HTERT RPE-1 (cell line): Measurements from ENCODE around the gene DRAP1.
"Not testable (repeated sequence)": the region's sequence is repeated elsewhere in the genome, so short reads cannot be mapped to it uniquely, and the experiment has no call there.

Experiments used
- in situ Hi-C: fragments of 300-500 bp; cut with MboI; formaldehyde crosslinking; loops from 4 replicates; pipeline ENCODE4 v1.14.3; 2020; ENCODE audit warnings: low sequenced_read_pairs

Gene DRAP1

GRCh38 chr11:65927904-65928397 lies 8.7 kb downstream of the DRAP1 start:
- in situ Hi-C loops: no loop called here

- in situ Hi-C loops: no loop called here
Measured at GRCh38 chr11:65928667-65929066, 9.4 kb downstream of the DRAP1 start.

- in situ Hi-C loops: no loop called here
Measured at GRCh38 chr11:65931773-65932557, 12.7 kb downstream of the DRAP1 start.

- in situ Hi-C loops: no loop called here
Measured at GRCh38 chr11:65932558-65932919, 13.3 kb downstream of the DRAP1 start.

GRCh38 chr11:65934014-65934413 lies 14.8 kb downstream of the DRAP1 start:
- in situ Hi-C loops: no loop called here

GRCh38 chr11:65937766-65938165 lies 18.5 kb downstream of the DRAP1 start:
- in situ Hi-C loops: no loop called here

GRCh38 chr11:65941720-65942310 lies 22.6 kb downstream of the DRAP1 start:
- in situ Hi-C loops: no loop called here

- in situ Hi-C loops: no loop called here
Measured at GRCh38 chr11:65942531-65942930, 23.3 kb downstream of the DRAP1 start.

- in situ Hi-C loops: no loop called here
Measured at GRCh38 chr11:65944191-65944590, 25.0 kb downstream of the DRAP1 start.

- in situ Hi-C loops: no loop called here
Measured at GRCh38 chr11:65944767-65945166, 25.5 kb downstream of the DRAP1 start.

GRCh38 chr11:65945430-65945911 lies 26.2 kb downstream of the DRAP1 start, which contains the start of gene TSGA10IP:
TSGA10IP (plus strand) TSS chr11:65945480; CDS start chr11:65945676, 196 bp downstream.
- in situ Hi-C loops: no loop called here

GRCh38 chr11:65945941-65946558 lies 26.8 kb downstream of the DRAP1 start:
- in situ Hi-C loops: no loop called here

GRCh38 chr11:65946655-65947054 lies 27.4 kb downstream of the DRAP1 start:
- in situ Hi-C loops: no loop called here

- in situ Hi-C loops: no loop called here
Measured at GRCh38 chr11:65947133-65947532, 27.9 kb downstream of the DRAP1 start.

GRCh38 chr11:65947603-65948125 lies 28.4 kb downstream of the DRAP1 start:
- in situ Hi-C loops: no loop called here

- in situ Hi-C loops: not testable (repeated sequence)
Measured at GRCh38 chr11:65950711-65951110, 31.5 kb downstream of the DRAP1 start.

- in situ Hi-C loops: not testable (repeated sequence)
Measured at GRCh38 chr11:65951641-65952040, 32.4 kb downstream of the DRAP1 start.

GRCh38 chr11:65952052-65952521 lies 32.9 kb downstream of the DRAP1 start:
- in situ Hi-C loops: no loop called here

- in situ Hi-C loops: no loop called here
Measured at GRCh38 chr11:65953471-65953870, 34.2 kb downstream of the DRAP1 start.

GRCh38 chr11:65954771-65955170 lies 35.5 kb downstream of the DRAP1 start:
- in situ Hi-C loops: no loop called here

GRCh38 chr11:65958291-65958690 lies 39.1 kb downstream of the DRAP1 start:
- in situ Hi-C loops: no loop called here
